Amygdala (tissue), 56 donors: Measurements from ENCODE around the gene PKNOX2.
A peak's percentile ranks its signal among the peaks of the same experiment; 100 is the strongest.

Experiments
- DNase-seq, 56 donors: peaks; one replicate each; lab custom pipeline; 2025; lab: John Stamatoyannopoulos, UW

PKNOX2 gene

DNA sequence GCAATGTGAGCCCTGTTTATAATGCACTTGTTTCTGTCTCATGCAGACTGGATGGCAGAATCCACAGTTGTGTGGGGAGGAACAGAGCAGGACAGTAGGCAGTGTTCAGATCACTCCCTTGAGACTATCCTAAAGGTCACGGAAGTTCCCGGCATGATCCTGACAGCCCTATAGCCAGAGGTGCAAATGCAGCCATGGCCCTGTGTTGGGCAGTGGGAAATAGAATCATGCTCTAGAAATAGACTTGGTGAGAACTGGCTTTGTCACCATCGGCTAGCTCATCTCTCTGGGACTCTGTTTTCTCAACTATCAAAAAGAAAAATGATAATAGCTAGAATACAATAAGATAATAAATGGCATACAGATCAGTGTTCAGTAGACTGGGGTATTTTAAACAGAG is 208.4 kb downstream of the PKNOX2 start:
- DNase-seq: no peak

DNA sequence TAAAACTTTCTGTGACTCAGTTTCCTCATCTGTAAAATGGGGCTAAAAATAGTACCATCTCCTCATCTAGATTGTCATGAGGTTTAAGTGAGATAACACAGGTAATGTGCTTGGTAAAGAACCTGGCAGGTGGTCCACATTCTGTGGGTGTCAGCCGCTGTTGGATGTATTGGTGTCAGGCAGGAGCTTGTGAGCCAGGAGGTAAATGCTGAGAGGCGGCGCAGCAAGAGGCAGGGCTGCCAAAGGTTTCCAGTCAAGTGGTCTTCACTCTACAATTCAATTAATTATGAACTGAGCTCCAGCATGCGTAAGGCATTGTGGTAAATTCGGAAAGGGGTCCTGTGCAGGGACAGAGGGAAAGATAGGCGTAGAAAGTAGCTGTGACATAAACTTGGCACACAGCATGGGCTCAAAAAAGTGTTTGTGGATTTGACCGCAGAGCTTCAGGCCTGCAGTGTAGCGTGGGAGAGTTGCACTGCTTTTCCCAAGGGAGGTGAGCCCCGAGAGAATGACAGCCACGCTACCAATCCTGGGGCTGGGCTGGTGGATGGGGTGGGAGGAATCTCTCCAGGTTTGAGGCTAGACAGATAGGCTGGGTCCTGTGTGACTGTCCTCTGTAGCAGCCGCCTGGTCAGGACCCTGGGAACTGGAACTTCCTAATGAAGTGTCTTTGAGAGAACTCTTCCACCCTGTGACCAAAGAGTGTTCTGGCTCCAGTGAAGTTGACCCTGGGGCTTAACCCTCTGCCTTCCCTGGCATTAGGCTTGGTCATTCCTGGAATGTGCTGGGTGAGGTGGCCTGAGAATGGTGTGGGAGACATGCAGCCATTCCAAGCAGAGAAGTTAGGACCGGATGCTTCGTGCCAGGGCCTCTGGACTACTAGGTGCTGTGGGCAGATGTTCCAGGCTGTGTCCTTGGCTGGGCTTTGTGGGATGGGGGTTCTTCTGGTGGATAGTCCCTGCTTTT is 209.2 kb downstream of the PKNOX2 start:
- DNase-seq: peak in 4 of 56 donors; percentile 13 to 37 (median 20)

DNA sequence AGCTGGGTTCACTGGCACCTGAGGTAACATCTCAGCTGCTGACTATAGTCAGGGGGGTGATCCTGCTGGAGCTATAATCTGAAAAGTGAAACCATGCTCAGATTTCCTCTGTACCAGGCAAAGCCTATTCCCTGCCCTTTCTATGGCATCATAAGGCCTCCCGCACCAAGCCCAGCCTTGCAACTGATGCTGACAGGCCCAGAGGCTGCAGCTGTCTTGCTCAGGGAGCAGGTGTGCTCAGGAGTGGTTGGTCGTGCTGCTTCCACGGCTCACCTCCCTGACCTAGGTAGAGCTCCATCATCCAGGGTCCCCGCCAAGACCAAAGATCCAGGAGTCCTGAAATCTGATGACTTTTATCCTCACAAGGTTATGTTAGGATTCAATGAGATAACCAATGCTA is 209.8 kb downstream of the PKNOX2 start:
- no peak for DNase-seq

DNA sequence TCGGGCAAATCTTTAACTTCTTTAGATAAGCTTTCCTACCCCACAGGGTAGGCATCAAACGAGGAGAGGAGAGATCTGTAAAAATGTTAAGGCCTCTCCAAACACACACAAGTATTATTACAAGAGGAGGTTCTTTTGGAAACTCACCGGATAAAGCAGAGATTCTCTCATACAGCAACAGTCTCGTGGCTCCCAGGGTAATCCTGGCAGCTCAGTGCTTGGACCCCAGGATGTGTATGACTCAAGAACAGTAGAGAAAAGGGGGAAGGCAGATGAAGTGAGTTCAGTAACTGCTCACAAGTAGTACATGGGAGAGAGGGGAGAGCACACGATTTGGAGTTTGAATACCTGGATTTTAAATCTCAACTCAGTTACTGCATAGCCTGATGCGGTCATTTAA is 210.6 kb downstream of the PKNOX2 start:
- no peak for DNase-seq

DNA sequence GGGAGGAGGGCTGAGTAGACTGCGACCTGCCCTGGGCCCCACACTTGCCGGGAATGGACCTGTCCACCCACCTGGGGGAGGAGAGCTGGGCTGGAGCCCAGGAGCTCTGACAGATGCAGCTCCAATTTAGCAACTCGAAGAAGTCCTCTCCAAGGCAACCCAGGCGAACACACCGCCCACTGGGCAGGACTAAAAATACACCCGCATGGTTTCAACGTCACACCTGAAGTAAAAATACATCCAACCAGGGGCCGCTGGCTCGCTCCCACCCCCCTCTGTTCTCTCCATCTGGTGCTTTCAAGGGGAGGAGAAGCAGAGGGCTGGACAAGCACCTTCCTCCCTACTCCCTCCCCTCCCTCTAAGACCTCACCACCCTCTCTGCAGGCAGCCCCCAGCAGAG is 211.6 kb downstream of the PKNOX2 start:
- peak in 38 of 56 donors; percentile 17 to 85 (median 50) for DNase-seq

DNA sequence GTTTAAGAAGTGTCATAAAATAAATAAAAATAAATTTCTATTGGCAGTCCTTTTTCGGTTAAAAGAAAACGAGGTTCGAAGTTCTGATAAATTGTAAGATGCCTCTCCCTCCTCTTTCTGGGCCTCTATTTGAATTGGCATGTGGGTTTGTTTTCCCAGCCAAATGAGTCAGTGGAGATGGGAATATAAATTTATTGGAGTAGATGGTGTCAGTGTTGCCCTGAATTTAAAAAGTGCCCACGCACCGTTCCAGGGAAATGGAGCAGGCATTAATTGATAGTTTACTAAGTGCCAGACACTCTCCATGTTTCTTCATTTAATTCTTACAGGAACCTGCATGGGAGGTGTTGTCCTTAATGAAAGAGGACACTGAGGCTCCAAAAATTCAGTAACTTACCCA is 212.3 kb downstream of the PKNOX2 start:
- peak in 5 of 56 donors; percentile 17 to 27 (median 23) for DNase-seq

DNA sequence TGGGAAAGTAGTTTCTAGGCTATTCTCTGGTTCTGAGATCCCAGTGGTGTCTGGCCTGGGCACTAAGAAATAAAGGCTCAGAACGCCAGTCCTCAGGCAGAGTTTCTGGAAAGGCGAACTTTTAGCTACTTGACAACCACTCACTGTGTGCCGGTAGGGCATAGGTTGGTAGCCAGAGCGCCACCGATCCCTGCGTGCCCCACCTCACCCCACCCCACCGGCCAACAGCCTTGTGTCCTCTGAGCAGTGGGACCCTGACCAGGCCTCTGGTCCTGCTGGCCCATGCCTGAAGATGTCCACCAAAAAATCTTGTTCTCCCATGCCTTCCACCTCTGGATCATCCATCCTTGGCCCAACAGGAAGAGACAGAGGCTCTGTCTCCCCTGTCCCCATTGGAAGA is 213.5 kb downstream of the PKNOX2 start:
- no peak for DNase-seq

DNA sequence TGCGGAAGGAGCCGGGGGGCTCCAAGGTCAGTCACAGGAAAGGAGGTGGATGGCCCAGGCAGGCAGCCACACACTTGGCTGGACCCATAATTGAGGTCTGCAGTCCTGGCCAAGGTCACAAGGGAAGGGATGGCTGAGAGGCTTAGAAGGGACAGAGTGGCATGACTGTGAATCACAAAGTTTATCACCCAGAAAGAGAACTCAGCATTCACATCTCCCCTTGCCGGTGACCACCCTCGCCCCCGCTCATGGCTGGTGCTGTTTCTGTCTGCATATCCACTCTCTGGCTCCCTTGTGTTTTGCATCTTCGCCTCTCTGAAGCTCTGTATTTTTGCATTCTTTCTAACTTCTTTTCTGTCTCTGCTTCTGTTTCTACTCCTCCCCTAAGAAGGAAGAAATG is 214.0 kb downstream of the PKNOX2 start:
- DNase-seq: peak in 1 of 56 donors; percentile 14

DNA sequence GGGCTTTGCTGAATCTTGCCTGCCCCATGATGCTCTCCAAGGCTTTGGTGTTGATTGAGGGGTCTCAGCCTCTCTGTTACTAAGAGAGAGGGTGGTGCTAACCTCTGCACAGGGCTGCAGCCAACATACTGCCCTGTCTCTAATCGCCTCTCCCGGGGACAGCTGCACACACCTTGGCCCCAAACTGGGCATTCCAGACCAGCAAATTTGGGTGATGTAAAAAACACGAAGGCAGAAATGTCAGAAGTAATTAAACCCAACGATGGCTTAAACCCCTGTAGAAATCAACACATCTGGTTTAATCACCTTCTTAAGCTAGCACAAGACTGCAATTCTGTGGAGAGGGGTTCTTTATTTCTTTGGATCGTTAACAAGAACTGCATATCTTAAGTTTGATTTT is 215.0 kb downstream of the PKNOX2 start:
- DNase-seq: no peak

DNA sequence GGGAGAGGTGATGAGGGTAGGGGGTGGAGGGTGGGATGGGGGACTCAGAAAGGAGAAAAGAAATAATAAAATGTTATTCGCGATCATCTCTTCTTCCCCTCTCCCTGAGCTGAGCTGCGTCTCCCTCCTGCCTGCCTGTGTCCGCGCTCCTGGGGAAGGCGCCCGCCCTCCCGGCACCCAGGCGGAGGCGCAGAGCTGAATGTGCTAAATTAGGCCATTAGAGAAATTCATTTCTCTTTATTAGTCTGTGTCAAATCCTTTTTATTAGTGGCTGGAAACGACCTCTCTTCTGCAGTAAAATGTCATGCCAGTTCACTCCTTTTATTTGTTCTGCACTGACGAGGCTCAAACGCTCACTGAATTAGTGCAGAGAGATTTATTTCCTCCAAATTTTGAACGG is 215.4 kb downstream of the PKNOX2 start:
- peak in 2 of 56 donors; percentile 9 to 12 for DNase-seq

DNA sequence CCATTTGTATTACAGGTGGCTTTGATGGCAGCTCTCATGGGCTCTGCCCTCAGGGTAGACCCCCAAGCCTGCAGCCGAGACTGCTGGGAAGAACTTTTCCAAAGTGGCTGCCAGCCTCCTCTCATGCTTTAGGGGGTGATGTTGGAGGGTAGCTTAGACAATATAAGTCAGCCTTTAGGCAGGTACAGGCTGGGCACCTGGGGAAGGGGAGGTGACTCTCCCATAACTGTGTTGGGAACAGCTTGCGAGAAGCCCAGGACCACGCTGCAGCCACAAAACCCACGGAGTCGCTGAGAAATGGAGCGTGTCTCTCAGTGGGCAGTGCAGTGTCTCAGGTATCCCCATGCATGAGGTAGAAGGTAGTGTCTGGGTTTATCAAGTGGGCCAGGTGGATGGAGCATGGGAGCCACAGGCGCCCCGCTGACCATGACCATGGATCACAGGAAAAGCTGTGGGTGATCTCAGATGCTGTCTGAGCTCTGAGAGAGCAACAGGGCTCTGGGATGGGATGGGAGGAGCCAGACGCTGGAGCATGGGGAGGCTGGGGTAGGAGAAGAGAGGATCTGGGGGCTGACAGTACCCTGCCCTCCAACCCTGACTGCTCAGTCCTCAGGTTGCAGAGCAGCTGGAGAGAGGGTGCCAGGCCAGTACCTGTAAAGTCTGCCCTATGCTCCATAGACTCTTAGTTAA is 216.3 kb downstream of the PKNOX2 start:
- no peak for DNase-seq

DNA sequence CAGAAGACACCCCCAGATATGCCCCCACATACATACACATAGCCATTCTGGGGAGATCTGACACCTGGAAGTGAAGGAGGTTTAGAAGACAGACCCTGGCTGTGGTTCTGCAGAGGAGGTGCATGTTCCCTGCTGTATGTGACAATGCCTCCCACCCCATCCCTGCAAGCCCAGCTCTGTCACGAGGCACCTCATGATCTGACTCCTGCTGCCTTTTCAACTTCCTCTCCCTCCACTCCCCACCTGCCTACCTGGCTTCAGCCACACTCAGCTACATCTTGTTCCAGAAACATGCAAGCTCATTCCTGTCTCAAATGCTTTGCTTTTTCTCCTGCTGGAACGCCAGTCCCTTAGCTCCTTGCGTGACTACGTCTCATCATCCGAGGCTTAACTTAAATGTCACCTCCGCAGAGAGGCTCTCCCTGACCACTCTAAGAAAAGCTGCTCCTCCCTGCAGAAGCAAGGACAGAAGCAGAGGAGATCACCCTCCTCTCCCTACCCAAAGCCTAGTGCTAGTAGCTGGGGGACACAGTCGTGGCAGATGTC is 217.0 kb downstream of the PKNOX2 start:
- peak in 5 of 56 donors; percentile 14 to 38 (median 30) for DNase-seq

DNA sequence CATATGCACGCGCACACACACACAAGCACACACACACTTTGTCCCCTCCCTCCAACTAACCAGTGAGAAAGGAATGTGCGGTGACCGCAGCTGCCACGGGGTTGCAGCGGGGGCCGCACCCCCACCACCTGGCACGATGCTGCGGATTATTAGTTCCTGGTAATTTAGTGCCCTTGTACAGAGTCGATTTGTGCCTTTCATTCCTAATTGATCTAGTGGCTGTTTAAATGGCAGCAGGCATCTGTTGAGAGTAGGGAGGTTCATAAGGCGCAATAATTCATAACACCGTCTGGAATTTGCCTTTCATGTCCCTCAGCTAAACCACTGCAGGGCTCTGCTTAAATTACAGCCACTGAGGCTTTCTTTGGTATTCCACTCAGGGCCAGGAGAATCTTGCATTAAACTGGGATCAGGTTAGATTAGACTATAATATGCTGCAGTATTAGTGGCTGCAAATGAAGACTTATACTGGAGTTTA is 217.8 kb downstream of the PKNOX2 start:
- DNase-seq: no peak

DNA sequence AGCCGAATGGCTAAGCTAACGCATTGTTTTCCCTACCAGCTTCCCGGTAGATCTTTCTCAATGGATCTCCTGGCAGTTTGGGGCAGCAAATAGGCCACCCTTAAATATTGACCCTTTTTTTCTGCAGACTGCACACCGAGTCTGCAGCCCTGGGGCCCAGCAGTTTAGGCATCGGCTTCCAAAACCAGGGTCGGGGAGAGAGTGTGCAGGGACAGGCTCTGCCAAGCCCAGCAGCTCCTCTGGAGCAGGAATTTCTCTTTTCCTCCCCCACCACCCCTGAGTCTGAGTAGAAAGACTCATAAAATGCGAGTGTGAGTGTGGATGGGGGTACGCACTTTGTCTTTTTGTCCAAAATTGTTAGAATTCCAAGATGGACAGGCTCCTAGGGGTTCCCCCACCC is 218.3 kb downstream of the PKNOX2 start:
- no peak for DNase-seq

DNA sequence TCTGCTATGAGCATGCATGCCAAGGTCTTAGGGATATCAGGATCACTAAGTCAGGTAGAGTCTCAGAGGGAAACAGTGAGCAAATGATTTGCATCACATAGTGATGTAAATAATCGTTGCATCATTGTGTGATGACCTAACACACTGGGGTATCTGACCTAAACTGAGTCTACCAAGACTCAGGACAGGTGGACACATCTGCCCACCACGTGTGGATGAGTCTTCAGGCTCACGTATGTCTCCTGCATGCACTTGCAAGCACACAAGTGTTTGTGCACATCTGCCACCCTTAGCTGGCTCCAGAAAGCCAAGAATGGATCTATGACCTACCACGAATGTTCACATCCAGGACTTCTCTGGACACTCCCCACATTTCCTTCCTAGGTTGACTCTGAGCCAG is 220.3 kb downstream of the PKNOX2 start:
- DNase-seq: no peak

DNA sequence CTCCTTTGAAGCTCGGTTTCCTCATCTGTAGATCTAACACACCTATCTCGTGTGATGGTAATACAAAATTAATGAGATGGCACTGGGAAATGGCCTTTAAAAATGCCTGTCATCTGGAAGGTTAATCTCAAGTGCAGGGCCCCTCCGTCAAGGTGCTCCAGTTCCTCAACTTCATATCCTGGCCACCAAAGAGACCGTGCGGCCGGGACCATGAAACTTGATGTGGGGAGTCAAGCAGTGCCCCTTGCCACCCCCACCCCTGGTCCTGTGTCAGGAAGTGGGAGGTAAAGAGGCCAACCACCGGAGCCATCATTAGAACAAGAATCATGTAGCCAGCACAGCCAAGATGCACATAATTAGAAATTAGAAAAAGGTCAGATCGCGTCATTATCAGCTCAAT is 223.3 kb downstream of the PKNOX2 start:
- DNase-seq: no peak

DNA sequence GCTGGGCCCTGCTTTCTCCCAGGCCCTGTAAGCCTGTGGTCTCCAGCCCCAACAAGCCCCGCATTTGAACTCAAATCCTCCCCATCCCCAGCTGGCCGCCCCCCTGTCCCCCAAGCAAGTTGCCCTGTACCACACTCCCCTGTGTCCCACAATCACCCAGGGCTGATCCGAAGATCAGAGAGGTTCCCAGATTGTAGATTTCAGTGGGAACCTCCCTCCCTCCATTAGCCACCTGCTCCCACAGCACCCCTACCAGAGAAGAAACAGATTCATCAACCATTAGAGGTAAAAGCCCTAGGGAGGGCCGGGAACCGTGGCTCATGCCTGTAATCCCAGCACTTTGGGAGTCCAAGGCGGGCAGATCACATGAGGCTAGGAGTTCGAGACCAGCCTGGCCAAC is 224.1 kb downstream of the PKNOX2 start:
- DNase-seq: no peak

DNA sequence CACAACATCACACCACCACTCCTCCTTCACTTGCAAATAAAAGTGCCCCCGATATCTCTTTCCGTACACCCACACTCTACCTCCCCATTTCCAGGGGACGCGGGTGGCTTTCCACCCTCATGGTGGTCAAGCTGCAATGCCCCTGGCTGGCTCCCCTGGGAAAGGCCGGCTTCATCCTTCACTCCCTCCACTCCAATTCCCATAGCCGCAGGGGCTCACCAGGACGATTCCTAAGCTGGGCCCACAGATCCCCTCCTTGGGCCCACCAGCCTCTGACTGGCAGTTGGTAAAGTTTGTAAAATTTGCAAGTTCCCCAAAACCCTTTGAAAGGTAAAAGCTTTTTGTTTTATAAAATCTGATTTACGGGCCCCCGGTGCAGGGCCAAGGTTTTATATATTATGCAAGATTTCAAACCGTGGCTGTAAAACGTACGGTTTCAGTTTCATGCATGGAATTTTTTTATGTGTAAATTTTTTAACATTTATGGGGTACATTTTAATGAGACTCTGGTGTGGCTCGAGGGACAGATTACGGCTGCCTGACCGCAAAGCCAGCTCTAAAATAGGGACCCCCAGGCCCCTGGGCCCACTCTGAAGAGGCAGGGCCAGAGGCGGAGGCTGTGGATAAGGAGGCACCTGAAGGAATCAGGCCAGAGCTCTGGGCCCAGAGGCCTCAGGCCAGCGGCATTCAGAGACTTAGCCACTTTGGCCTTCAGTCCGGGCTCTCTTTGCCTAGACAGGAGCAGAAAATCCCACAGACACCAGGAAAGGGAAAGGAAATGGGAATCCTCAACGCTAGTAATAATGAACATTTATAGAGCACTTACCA is 225.0 kb downstream of the PKNOX2 start:
- no peak for DNase-seq

DNA sequence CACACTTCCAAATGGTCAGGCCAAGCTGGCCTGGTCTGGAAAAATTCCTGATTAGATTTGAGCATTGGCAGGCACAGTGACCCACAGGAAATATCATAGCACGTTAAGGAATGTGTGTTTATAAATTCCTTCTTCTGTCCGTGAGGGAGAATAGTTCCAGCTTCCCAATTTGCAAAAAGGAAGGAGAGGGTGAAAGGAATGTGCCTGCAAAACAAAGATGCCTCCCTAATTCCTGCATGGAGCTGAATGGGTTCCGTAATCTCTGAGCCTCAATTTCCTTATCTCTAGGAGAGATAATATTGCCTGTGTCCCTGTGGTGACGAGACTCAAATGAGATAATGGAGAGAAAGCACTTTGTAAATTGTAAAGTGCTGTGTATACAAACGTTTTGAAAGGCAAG is 226.4 kb downstream of the PKNOX2 start:
- DNase-seq: no peak

DNA sequence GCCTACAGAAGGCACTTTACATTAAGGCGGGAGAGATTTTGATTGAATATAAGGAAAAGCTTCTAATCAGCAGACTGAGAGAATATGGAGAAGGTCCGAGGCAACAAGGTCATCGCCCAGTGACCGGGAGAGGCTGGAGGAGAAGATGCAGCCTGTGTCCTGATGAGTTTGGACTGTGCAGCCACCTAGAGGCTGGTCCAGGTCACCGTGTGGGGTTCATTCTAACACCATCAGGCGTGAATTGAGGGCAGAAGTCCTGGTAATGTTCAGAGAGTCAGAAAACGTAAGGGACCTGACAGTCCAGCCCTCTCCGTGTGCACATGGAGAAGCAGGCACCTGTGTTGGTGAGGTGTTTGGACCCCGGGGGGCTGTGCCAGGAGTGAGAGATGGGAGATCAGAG is 228.8 kb downstream of the PKNOX2 start:
- no peak for DNase-seq
